ENCODE results near the gene NF2.

DNA sequence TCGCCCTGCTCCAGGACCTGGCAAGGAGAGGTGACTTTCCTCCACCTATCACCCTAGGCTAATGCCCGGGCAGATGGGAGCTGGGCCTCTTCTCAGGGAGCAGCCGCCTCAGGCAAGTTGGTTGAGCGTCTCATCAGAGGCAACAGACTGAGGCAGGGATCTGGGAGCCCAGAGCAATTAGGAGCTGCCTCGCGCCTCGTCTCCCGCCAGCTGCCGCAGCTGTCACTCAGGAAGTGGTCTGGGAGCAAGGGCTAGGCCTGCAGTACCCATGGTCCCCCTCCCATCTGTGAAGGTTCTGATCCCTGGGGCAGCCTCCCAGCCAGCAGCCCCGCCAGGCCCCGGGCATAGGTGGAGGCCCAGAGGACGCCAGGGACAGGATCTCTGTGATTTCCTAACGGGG lies 111.8 kb downstream of the NF2 start:
- TF ChIP-seq EZH2 (IDR thresholded peaks at IDR 0.05; ENCODE audit: insufficient read depth, poor library complexity, severe bottlenecking) (no peak), EZH2phosphoT487 (IDR thresholded peaks at IDR 0.05; ENCODE audit: insufficient read depth, low read depth) (no peak)
